Measurements from ENCODE around the gene KLHL26. TPM values are rescaled to one million over a fixed set of nuclear protein-coding genes. Genes with fewer than 3 reads are reported as not detected.

Gene KLHL26
- polyA plus RNA-seq, 1 donor (not counting 4 experiments of a cell fraction or from before 2014, with no cell fraction given) = 0.68 TPM

DNA sequence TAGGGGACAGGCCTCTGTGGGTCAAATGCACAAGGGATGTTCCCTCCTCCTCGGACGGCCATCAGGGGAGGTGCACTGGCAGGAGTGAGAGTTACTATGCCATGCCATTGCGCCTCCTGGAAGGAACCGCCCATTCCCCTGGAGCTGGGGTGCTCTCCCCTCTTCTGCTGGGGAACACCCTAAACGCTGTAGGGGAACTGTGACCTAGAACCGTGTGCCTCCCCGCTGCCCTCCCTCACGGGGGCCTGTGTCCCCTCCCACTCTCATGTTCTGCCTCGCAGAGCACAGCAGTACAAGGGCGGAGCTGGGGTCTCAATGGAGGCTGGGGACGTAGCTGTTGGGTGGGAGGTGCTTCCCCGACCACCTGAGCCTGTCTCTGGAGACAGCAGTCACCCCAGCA, 29.5 kb downstream of the KLHL26 start:
- no peaks in the 10 kb centered on the region for H4K20me1 ChIP-seq (ENCODE audit: control insufficient read depth, extremely low read depth, insufficient read depth, low read length)
- H3K27ac ChIP-seq (ENCODE audit: control insufficient read depth, insufficient read depth, low read length) = no peak overlapping the region
- no peak overlapping the region for H3K9ac ChIP-seq (ENCODE audit: control insufficient read depth, extremely low read depth, insufficient read depth, low read length)
- no peaks in the 10 kb centered on the region for H3K27me3 ChIP-seq (ENCODE audit: control insufficient read depth, extremely low read depth, insufficient read depth, low read length)
- H3K9me3 ChIP-seq (ENCODE audit: control insufficient read depth, low read depth, low read length) = no peaks in the 10 kb centered on the region
- no peaks in the 10 kb centered on the region for H3K9me1 ChIP-seq (ENCODE audit: control insufficient read depth, extremely low read depth, insufficient read depth, low read length)
- TF ChIP-seq EZH2 (IDR thresholded peaks at IDR 0.05; ENCODE audit: low read length) = no peak
- TF ChIP-seq, protein P1, sequence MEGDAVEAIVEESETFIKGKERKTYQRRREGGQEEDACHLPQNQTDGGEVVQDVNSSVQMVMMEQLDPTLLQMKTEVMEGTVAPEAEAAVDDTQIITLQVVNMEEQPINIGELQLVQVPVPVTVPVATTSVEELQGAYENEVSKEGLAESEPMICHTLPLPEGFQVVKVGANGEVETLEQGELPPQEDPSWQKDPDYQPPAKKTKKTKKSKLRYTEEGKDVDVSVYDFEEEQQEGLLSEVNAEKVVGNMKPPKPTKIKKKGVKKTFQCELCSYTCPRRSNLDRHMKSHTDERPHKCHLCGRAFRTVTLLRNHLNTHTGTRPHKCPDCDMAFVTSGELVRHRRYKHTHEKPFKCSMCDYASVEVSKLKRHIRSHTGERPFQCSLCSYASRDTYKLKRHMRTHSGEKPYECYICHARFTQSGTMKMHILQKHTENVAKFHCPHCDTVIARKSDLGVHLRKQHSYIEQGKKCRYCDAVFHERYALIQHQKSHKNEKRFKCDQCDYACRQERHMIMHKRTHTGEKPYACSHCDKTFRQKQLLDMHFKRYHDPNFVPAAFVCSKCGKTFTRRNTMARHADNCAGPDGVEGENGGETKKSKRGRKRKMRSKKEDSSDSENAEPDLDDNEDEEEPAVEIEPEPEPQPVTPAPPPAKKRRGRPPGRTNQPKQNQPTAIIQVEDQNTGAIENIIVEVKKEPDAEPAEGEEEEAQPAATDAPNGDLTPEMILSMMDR (optimal IDR thresholded peaks at IDR 0.05 in 1 of 3, IDR thresholded peaks at IDR 0.05 in 1 of 3, conservative IDR thresholded peaks at IDR 0.05 in 1 of 3; ENCODE audit: extremely low read depth in 1 of 3, insufficient read depth in 2 of 3, low read length in 3 of 3) = no peak
- H3K36me3 ChIP-seq (ENCODE audit: control insufficient read depth in 2 of 2, extremely low read depth in 1 of 2, insufficient read depth in 2 of 2, low read length in 2 of 2) = peaks cover 0 to 6% of the 10 kb centered on the region in 2 experiments
- FAIRE-seq = no peak
- dilution Hi-C loops (cut with MboI; ENCODE audit: extremely low pct_ligation_motif_present, low sequenced_read_pairs) = no loop called here
- no peak overlapping the region for H3K4me2 ChIP-seq (ENCODE audit: control insufficient read depth, extremely low read depth, insufficient read depth, low read depth, low read length)
- H3K79me2 ChIP-seq (ENCODE audit: control insufficient read depth, insufficient read depth, low read length) = no peaks in the 10 kb centered on the region
- H3K4me3 ChIP-seq (ENCODE audit: control insufficient read depth in 2 of 3, extremely low read depth in 1 of 3, insufficient read depth in 2 of 3, low read depth in 1 of 3, low read length in 3 of 3) = no peak overlapping the region
- no peak overlapping the region for H2AFZ ChIP-seq (ENCODE audit: control insufficient read depth, low read length)
- H3K4me1 ChIP-seq (ENCODE audit: control insufficient read depth, extremely low read depth, insufficient read depth, low read length) = no peaks in the 10 kb centered on the region
- no peak for DNase-seq (ENCODE audit: low read depth, low spot score)

DNA sequence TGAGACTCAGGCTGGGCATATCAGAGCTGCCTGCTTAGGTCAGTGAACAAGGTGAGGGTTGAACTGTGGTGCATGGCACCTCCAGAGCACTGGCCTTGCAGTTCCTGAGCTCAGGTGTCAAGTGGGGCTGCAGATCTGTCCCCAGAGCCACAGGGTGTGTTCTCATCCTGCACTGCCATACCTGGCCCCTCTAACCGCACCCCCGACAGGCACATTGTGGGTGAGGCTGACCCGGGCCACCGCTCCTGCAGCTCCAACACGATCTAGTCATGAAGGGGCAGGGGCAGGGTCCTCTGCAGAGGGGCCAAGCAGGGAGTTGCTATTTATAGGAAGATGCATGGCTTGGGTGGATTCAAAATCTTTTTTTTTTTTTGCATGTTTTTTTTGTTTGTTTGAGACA, 30.0 kb downstream of the KLHL26 start:
- Histone ChIP-seq H4K20me1 (ENCODE audit: control insufficient read depth, extremely low read depth, insufficient read depth, low read length) (no peaks in the 10 kb centered on the region), H3K4me1 (ENCODE audit: control insufficient read depth, extremely low read depth, insufficient read depth, low read length) (no peaks in the 10 kb centered on the region), H3K36me3 (ENCODE audit: control insufficient read depth in 2 of 2, extremely low read depth in 1 of 2, insufficient read depth in 2 of 2, low read length in 2 of 2) (peaks cover 0 to 6% of the 10 kb centered on the region in 2 experiments), H3K27me3 (ENCODE audit: control insufficient read depth, extremely low read depth, insufficient read depth, low read length) (no peaks in the 10 kb centered on the region), H3K9ac (ENCODE audit: control insufficient read depth, extremely low read depth, insufficient read depth, low read length) (no peak overlapping the region), H3K79me2 (ENCODE audit: control insufficient read depth, insufficient read depth, low read length) (no peaks in the 10 kb centered on the region), H3K4me3 (ENCODE audit: control insufficient read depth in 2 of 3, extremely low read depth in 1 of 3, insufficient read depth in 2 of 3, low read depth in 1 of 3, low read length in 3 of 3) (no peak overlapping the region), H3K27ac (ENCODE audit: control insufficient read depth, insufficient read depth, low read length) (no peak overlapping the region), H3K9me1 (ENCODE audit: control insufficient read depth, extremely low read depth, insufficient read depth, low read length) (no peaks in the 10 kb centered on the region), H3K4me2 (ENCODE audit: control insufficient read depth, extremely low read depth, insufficient read depth, low read depth, low read length) (no peak overlapping the region), H2AFZ (ENCODE audit: control insufficient read depth, low read length) (no peak overlapping the region), H3K9me3 (ENCODE audit: control insufficient read depth, low read depth, low read length) (no peaks in the 10 kb centered on the region)
- no peak for DNase-seq (ENCODE audit: low read depth, low spot score)
- no peak for FAIRE-seq
- TF ChIP-seq EZH2 (IDR thresholded peaks at IDR 0.05; ENCODE audit: low read length) = no peak
- TF ChIP-seq, protein P1 (optimal IDR thresholded peaks at IDR 0.05 in 1 of 3, IDR thresholded peaks at IDR 0.05 in 1 of 3, conservative IDR thresholded peaks at IDR 0.05 in 1 of 3; ENCODE audit: extremely low read depth in 1 of 3, insufficient read depth in 2 of 3, low read length in 3 of 3) = no peak
- dilution Hi-C loops (cut with MboI; ENCODE audit: extremely low pct_ligation_motif_present, low sequenced_read_pairs) = no loop called here
